Tibial artery (tissue), 4 donors: ENCODE measurements around the gene PSMB11.
A peak's percentile ranks its signal among the peaks of the same experiment; 100 is the strongest.

Experiments
- DNase-seq, 2 donors: peaks; one replicate each; pipeline ENCODE4 v3.0.0-alpha.2; 2019
- H3K27ac ChIP-seq, 2 donors: fragments of 200-600 bp; sonication (generic) in 1 of 2; 1 replicate in 1 of 2; 2 replicates in 1 of 2; pipeline ENCODE4 v1.5.1; 2018 to 2019; ENCODE audit warnings: mild to moderate bottlenecking in 1 of 2
- H3K27me3 ChIP-seq, 2 donors: fragments of 200-600 bp; sonication (generic) in 1 of 2; one replicate each; pipeline versions ENCODE4 v1.5.1 to v1.6.0; 2016 to 2019
- H3K36me3 ChIP-seq, 3 donors: fragments of 200-600 bp; sonication (generic) in 2 of 3; one replicate each; pipeline ENCODE4 v1.5.1; 2016 to 2019; ENCODE audit warnings: mild to moderate bottlenecking in 2 of 3
- H3K4me1 ChIP-seq, 4 donors: fragments of 200-600 bp; sonication (generic) in 2 of 4; 1 replicate in 3 of 4; 2 replicates in 1 of 4; pipeline ENCODE4 v1.5.1; 2016 to 2019
- H3K4me3 ChIP-seq, 2 donors: fragments of 200-600 bp; sonication (generic) in 1 of 2; 1 replicate in 1 of 2; 2 replicates in 1 of 2; pipeline ENCODE4 v1.5.1; 2018 to 2019; ENCODE audit warnings: mild to moderate bottlenecking in 2 of 2
- H3K9me3 ChIP-seq, 3 donors: fragments of 200-600 bp; sonication (generic) in 1 of 3; one replicate each; pipeline ENCODE4 v1.5.1; 2016 to 2019
- CTCF ChIP-seq, 2 experiments: fragments of 200-600 bp in 1 of 2; fragments of 450-650 bp in 1 of 2; IDR thresholded peaks; one replicate each; pipeline ENCODE4 v1.5.1; 2017 to 2019; ENCODE audit warnings: antibody characterized with exemption in 2 of 2, mild to moderate bottlenecking in 1 of 2, moderate library complexity in 1 of 2
- intact Hi-C: fragments of 100-400 bp; cut with DNase I; formaldehyde crosslinking; loops from one replicate; pipeline ENCODE4 v1.15.0; 2023; ENCODE audit warnings: low total_unique reads

Gene PSMB11

GRCh38 chr14:23056956-23057756, 15.1 kb downstream of the PSMB11 start, which contains the start of gene CDH24:
Gene CDH24, minus strand, starts transcription at chr14:23057520. Its CDS starts 1,787 bp downstream, at chr14:23055733.
- intact Hi-C loops, result loop anchor here (2.0 kb wide), 1 partner anchor 70 kb away; no protein-coding TSS in a partner anchor
- Histone ChIP-seq H3K4me1 (peaks cover 0 to 24% (median 14%) of the 10 kb centered on the region in 4 donors), H3K27me3 (no peaks in the 10 kb centered on the region), H3K9me3 (no peaks in the 10 kb centered on the region), H3K4me3 (peak within 1 kb of the TSS; percentile 55 to 70), H3K36me3 (peaks cover 31 to 37% (median 33%) of the 10 kb centered on the region in 3 donors), H3K27ac (peak within 1 kb of the TSS; percentile 37 to 62)
- no peak for TF ChIP-seq CTCF (IDR thresholded peaks at IDR 0.05)
- DNase-seq, result peak; percentile 72 to 85

GRCh38 chr14:23057757-23058653, 16.0 kb downstream of the PSMB11 start:
- TF ChIP-seq CTCF (IDR thresholded peaks at IDR 0.05), result peak; percentile 93 to 95
- Histone ChIP-seq H3K9me3 (no peaks in the 10 kb centered on the region), H3K36me3 (peaks cover 40 to 46% (median 41%) of the 10 kb centered on the region in 3 donors), H3K27me3 (no peaks in the 10 kb centered on the region), H3K27ac (peak overlapping the region; percentile 37 to 62), H3K4me3 (peak overlapping the region; percentile 55 to 70), H3K4me1 (peaks cover 0 to 29% (median 17%) of the 10 kb centered on the region in 4 donors)
- DNase-seq, result peak; percentile 81 to 92
- intact Hi-C loops, result loop anchor here (2.0 kb wide), 1 partner anchor 71 kb away; no protein-coding TSS in a partner anchor

GRCh38 chr14:23058654-23059504, 16.9 kb downstream of the PSMB11 start:
- TF ChIP-seq CTCF (IDR thresholded peaks at IDR 0.05), result no peak
- Histone ChIP-seq H3K9me3 (no peaks in the 10 kb centered on the region), H3K4me3 (no peak overlapping the region), H3K27ac (peak overlapping the region in 1 of 2 donors; percentile 62), H3K27me3 (no peaks in the 10 kb centered on the region), H3K36me3 (peaks cover 48 to 55% (median 50%) of the 10 kb centered on the region in 3 donors), H3K4me1 (peaks cover 0 to 29% (median 17%) of the 10 kb centered on the region in 4 donors)
- DNase-seq, result peak in 1 of 2 donors; percentile 65
- intact Hi-C loops, result no loop called here

GRCh38 chr14:23060536-23061260, 18.7 kb downstream of the PSMB11 start:
- peaks cover 0 to 29% (median 20%) of the 10 kb centered on the region in 4 donors for H3K4me1 ChIP-seq
- H3K4me3 ChIP-seq, result no peak overlapping the region
- no peak for TF ChIP-seq CTCF (IDR thresholded peaks at IDR 0.05)
- H3K27me3 ChIP-seq, result no peaks in the 10 kb centered on the region
- peaks cover 64 to 73% (median 67%) of the 10 kb centered on the region in 3 donors for H3K36me3 ChIP-seq
- H3K27ac ChIP-seq, result no peak overlapping the region
- intact Hi-C loops, result no loop called here
- peak in 1 of 2 donors; percentile 55 for DNase-seq
- no peaks in the 10 kb centered on the region for H3K9me3 ChIP-seq
